Body of pancreas (tissue), 4 donors: Measurements from ENCODE around the gene PSME4.

Source experiments
- POLR2A ChIP-seq, 3 donors: fragments of 450-650 bp; IDR thresholded peaks; one replicate each; pipeline ENCODE4 v1.6.1; 2016; ENCODE audit warnings: antibody characterized with exemption in 3 of 3, mild to moderate bottlenecking in 2 of 3
- TF ChIP-seq, protein P1 (sequence below), 7 experiments: fragments of 450-650 bp in 4 of 7; fragments of 200-600 bp in 3 of 7; sonication (generic) in 3 of 7; IDR thresholded peaks; one replicate each; pipeline ENCODE4 v1.5.1; 2016 to 2019; ENCODE audit warnings: antibody characterized with exemption in 7 of 7

- TF ChIP-seq, protein P1, sequence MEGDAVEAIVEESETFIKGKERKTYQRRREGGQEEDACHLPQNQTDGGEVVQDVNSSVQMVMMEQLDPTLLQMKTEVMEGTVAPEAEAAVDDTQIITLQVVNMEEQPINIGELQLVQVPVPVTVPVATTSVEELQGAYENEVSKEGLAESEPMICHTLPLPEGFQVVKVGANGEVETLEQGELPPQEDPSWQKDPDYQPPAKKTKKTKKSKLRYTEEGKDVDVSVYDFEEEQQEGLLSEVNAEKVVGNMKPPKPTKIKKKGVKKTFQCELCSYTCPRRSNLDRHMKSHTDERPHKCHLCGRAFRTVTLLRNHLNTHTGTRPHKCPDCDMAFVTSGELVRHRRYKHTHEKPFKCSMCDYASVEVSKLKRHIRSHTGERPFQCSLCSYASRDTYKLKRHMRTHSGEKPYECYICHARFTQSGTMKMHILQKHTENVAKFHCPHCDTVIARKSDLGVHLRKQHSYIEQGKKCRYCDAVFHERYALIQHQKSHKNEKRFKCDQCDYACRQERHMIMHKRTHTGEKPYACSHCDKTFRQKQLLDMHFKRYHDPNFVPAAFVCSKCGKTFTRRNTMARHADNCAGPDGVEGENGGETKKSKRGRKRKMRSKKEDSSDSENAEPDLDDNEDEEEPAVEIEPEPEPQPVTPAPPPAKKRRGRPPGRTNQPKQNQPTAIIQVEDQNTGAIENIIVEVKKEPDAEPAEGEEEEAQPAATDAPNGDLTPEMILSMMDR (IDR thresholded peaks at IDR 0.05), result no peak
- no peak for TF ChIP-seq POLR2A (IDR thresholded peaks at IDR 0.05)
Measured at GRCh38 chr2:53896864-53897263, 73.9 kb downstream of the PSME4 start.
